Stimulated activated CD4-positive, alpha-beta T cell treated with anti-CD3 and anti-CD28 coated beads, Interleukin-4, amount 100 ng/mL, for 1 hour (primary cell): Measurements from ENCODE around the gene NSG2.

Experiments used
- DNase-seq: peaks from one replicate; pipeline ENCODE4 v3.0.0-alpha.2; 2020

The NSG2 gene

DNA sequence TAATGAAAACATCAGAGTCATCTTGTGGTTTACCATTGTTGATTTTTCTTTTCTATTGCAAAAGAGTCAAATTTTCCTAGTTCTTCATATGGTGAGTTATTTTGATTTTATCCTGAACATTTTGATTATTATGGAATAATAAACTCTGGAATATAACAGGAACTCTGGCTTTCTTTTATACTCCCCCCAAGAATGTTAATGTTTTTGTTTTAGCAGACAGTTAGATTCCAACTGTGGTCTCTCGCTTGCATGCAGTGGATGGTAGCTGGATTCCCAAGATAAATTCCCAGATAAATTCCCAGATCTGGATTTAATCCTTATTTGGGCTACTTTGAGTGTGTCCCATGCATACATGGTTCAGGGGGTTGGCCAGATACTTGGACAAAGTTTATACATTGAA, 109.8 kb downstream of the NSG2 start:
- no peak for DNase-seq

DNA sequence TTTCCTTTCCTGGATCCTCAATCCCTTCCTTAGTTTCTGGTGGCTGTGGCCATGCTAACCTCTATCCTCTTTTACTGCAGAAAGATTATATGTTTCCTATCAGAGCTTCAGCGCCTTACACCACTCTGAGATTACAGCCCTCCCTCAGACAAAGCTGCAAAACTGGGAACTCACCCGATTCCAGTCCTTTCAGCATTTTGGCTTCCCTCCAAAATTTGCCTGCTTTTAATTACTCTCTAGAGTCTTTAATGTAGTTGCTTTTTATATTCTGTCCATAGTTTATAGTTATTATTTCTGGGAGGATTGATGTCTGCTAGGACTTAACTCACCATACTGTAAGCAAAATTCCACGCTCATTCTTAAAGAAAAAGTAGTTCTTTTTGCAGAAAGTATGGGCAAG, 110.2 kb downstream of the NSG2 start:
- DNase-seq = no peak

DNA sequence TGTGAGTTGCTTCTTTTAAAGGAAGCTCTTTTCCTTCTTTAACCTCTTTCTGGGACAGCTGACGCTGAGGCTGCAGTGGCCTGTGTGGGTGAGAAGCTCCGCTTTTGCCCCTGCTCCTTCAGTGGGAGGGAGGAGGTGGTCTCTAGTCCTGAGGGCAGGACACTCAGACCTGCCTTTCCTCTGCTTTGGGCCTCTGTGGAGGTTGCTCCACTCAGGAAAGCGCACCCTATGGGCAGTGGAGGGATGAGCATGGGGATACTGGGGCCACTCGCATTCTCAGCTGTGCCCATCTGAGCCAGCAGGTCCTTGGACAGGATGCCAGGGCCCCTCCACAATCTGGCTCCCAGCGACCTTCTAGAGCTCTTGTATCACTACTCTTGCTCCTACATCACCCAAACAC, 111.5 kb downstream of the NSG2 start:
- DNase-seq = no peak
